ENCODE data around the gene PHC3.

GRCh38 chr3:170059447-170059846, 122.1 kb downstream of the PHC3 start:
- TF ChIP-seq CTCF (IDR thresholded peaks at IDR 0.05; ENCODE audit: insufficient read depth, low read length), result no peak
- TF ChIP-seq POLR2AphosphoS5 (IDR thresholded peaks at IDR 0.05; ENCODE audit: low read depth), result no peak
- no peak for TF ChIP-seq REST (IDR thresholded peaks at IDR 0.05; ENCODE audit: insufficient replicate concordance, low read depth)

All from HL-60 (cell line).